Ovary (tissue), 9 donors: ENCODE measurements around the gene CXorf49B. TPM values are rescaled to one million over a fixed set of nuclear protein-coding genes. Genes with fewer than 3 reads are reported as not detected.
"Not testable (repeated sequence)": the region's sequence is repeated elsewhere in the genome, so short reads cannot be mapped to it uniquely, and the experiment has no call there.

Source experiments
- DNase-seq, 5 donors: peaks; one replicate each; pipeline ENCODE4 v3.0.0-alpha.2; 2019 to 2020
- H3K27ac ChIP-seq, 2 donors: fragments of 200-600 bp; one replicate each; pipeline versions ENCODE4 v1.5.1 to v1.8.0; 2019 to 2022
- H3K27me3 ChIP-seq: fragments of 200-600 bp; one replicate; pipeline ENCODE4 v1.8.0; 2022
- H3K36me3 ChIP-seq: fragments of 200-600 bp; sonication (generic); one replicate; pipeline ENCODE4 v1.5.1; 2019
- H3K4me1 ChIP-seq: one replicate; pipeline ENCODE4 v1.8.1; 2013; ENCODE audit warnings: mild to moderate bottlenecking, moderate library complexity; ENCODE audit not compliant: insufficient read depth
- H3K4me3 ChIP-seq: fragments of 200-600 bp; sonication (generic); one replicate; pipeline ENCODE4 v1.5.1; 2017
- H3K9me3 ChIP-seq, 2 donors: fragments of 200-600 bp in 1 of 2; sonication (generic) in 1 of 2; one replicate each; pipeline versions ENCODE4 v1.5.1 to v1.8.1; 2013 to 2019; ENCODE audit warnings: mild to moderate bottlenecking in 1 of 2, moderate library complexity in 1 of 2
- CTCF ChIP-seq, 3 donors: fragments of 450-650 bp in 2 of 3; fragments of 200-600 bp in 1 of 3; IDR thresholded peaks; one replicate each; pipeline versions ENCODE4 v1.5.1 to v1.8.0; 2016 to 2022; ENCODE audit warnings: antibody characterized with exemption in 3 of 3, mild to moderate bottlenecking in 1 of 3
- EP300 ChIP-seq: sonication (generic); formaldehyde crosslinking; IDR thresholded peaks from one replicate; pipeline ENCODE4 v1.6.1; 2017; ENCODE audit warnings: antibody characterized with exemption
- POLR2A ChIP-seq: fragments of 450-650 bp; IDR thresholded peaks from one replicate; pipeline ENCODE4 v1.6.1; 2017; ENCODE audit warnings: antibody characterized with exemption, mild to moderate bottlenecking, moderate library complexity
- WGBS, 3 donors: extraction: QIAGEN DNeasy Blood & Tissue Kit in 1 of 3; methylation state at CpG; one replicate each; pipeline versions ENCODE4 v1.1.5 to v1.1.7; 2013 to 2017; 5-methylcytosine and 5-hydroxymethylcytosine counted together
- intact Hi-C, 4 donors: fragments of 100-400 bp; cut with DNase I; formaldehyde crosslinking; loops; one replicate each; pipeline versions ENCODE4 v1.11.0 to v1.15.1; 2022 to 2023
- polyA plus RNA-seq, 2 donors: library from polyadenylated mRNA; stranded (reverse); fragments of 200-250 nt in 1 of 2; fragments of 350-450 nt in 1 of 2; fragmentation: Illumina TruSeq in 1 of 2; extraction: RNeasy Lipid Tissue Mini Kit (QIAGEN cat#74804) in 1 of 2; gene quantifications; one replicate each; pipeline ENCODE4 v1.2.3, GENCODE V29; 2013 to 2014
- total RNA-seq, 7 donors: library from RNA; depleted of rRNA in 2 of 7; stranded (reverse); fragments of >200 nt in 2 of 7; fragmentation: NEBNext Ultra II Directional in 3 of 7; extraction: Animal tissue kit (Norgen Biotek cat#: 25700) in 3 of 7; gene quantifications; one replicate each; pipeline versions ENCODE4 v1.1.0 to v1.2.4, GENCODE V29; 2016 to 2023
- donor health status: DM: no; HTN: no; CAD: no; lungs with moderate emphysema.
- donor health status: DM: no; HTN: no; CAD: no.
- donor health status: Bipolar disorder and iron deficiency.
- donor health status: DM: yes; HTN: yes; CAD: no.
- donor health status: DM: no; HTN: no; CAD: no.
- donor health status: DM: yes; HTN: yes; CAD: no.

Gene CXorf49B
- total and polyA plus RNA-seq, 9 donors, result not detected

GRCh38 chrX:71782225-71782949 is 19.2 kb downstream of the CXorf49B start:
- intact Hi-C loops, H3K27me3 ChIP-seq, H3K4me3 ChIP-seq, DNase-seq, H3K4me1 ChIP-seq, H3K36me3 ChIP-seq, H3K27ac ChIP-seq, H3K9me3 ChIP-seq: not testable (repeated sequence)
- WGBS, 3 donors, result no CpG with 5 or more reads among the region's 10 CpGs

- H3K4me3 ChIP-seq, H3K9me3 ChIP-seq, H3K4me1 ChIP-seq, H3K27ac ChIP-seq, intact Hi-C loops, DNase-seq, H3K27me3 ChIP-seq, H3K36me3 ChIP-seq: not testable (repeated sequence)
- WGBS, 3 donors, result no CpG with 5 or more reads among the region's 7 CpGs
Measured at GRCh38 chrX:71782950-71783299, 19.8 kb downstream of the CXorf49B start.

- H3K27ac ChIP-seq, H3K36me3 ChIP-seq, H3K9me3 ChIP-seq, DNase-seq, intact Hi-C loops, H3K27me3 ChIP-seq, H3K4me3 ChIP-seq, H3K4me1 ChIP-seq: not testable (repeated sequence)
- no CpG with 5 or more reads among the region's 20 CpGs for WGBS, 3 donors
Measured at GRCh38 chrX:71783569-71784347, 20.6 kb downstream of the CXorf49B start.

GRCh38 chrX:71784348-71784983 is 21.3 kb downstream of the CXorf49B start:
- H3K27me3 ChIP-seq, H3K36me3 ChIP-seq, intact Hi-C loops, H3K4me1 ChIP-seq, H3K4me3 ChIP-seq, H3K9me3 ChIP-seq, H3K27ac ChIP-seq, DNase-seq: not testable (repeated sequence)
- no CpG with 5 or more reads among the region's 15 CpGs for WGBS, 3 donors

- H3K27ac ChIP-seq, intact Hi-C loops, H3K36me3 ChIP-seq, H3K27me3 ChIP-seq, DNase-seq, H3K4me3 ChIP-seq, H3K9me3 ChIP-seq, H3K4me1 ChIP-seq: not testable (repeated sequence)
- 74 to 84% (median 79%) methylated on average over 5 of the region's 5 CpGs for WGBS, 3 donors
Measured at GRCh38 chrX:71806450-71806849, 43.3 kb downstream of the CXorf49B start.

GRCh38 chrX:71809886-71810285 is 46.7 kb downstream of the CXorf49B start:
- Histone ChIP-seq H3K27me3 (no peaks in the 10 kb centered on the region), H3K36me3 (no peaks in the 10 kb centered on the region), H3K4me1 (no peaks in the 10 kb centered on the region), H3K4me3 (no peak overlapping the region), H3K27ac (no peak overlapping the region), H3K9me3 (no peaks in the 10 kb centered on the region)
- DNase-seq, result no peak
- TF ChIP-seq POLR2A (no peak), CTCF (IDR thresholded peaks at IDR 0.05) (no peak), EP300 (no peak)
- WGBS, 3 donors, result 35 to 44% (median 43%) methylated on average over 10 of the region's 10 CpGs
- intact Hi-C loops, result no loop called here
